ENCODE results near the gene FER. TPM values are rescaled to one million over a fixed set of nuclear protein-coding genes. Genes with fewer than 3 reads are reported as not detected.

Gene FER
- total RNA-seq, 1 experiment from 2014 or later, result 18.0 TPM

GRCh38 chr5:108739906-108740305 is 7.8 kb upstream of the FER start:
- no peak for TF ChIP-seq CTCF (conservative IDR thresholded peaks at IDR 0.05)
- Histone ChIP-seq H3K18ac (ENCODE audit: insufficient read length, low read depth, low read length) (no peak overlapping the region), H2BK5ac (ENCODE audit: insufficient read length, low read length) (no peak overlapping the region), H4K5ac (ENCODE audit: insufficient read length, low read depth, low read length) (no peak overlapping the region), H3K79me1 (ENCODE audit: insufficient read depth, low read depth, low read length, poor library complexity, severe bottlenecking) (no peaks in the 10 kb centered on the region), H4K91ac (ENCODE audit: insufficient read length, low read depth, low read length) (no peak overlapping the region), H4K8ac (replicated peaks; ENCODE audit: insufficient read length, low read depth, low read length) (no peak overlapping the region), H3K27ac (ENCODE audit: insufficient read length, low read depth, low read length) (no peak overlapping the region), H3K4me2 (ENCODE audit: insufficient read depth, insufficient read length, low read length) (no peak overlapping the region), H2BK20ac (ENCODE audit: low read depth, low read length, poor library complexity, severe bottlenecking) (no peak overlapping the region), H3K23ac (ENCODE audit: insufficient read length, low read depth, low read length) (no peak overlapping the region), H3K27me3 (ENCODE audit: insufficient read depth, low read length) (no peaks in the 10 kb centered on the region), H3K4ac (ENCODE audit: low read depth, low read length) (no peak overlapping the region), H3K79me2 (ENCODE audit: insufficient read depth, low read length) (no peaks in the 10 kb centered on the region), H3K4me1 (ENCODE audit: insufficient read depth, low read length) (peaks cover 3% of the 10 kb centered on the region; the same call in 1 of the 2 replicates), H2AK5ac (ENCODE audit: insufficient read length, low read length) (no peak overlapping the region), H2BK120ac (ENCODE audit: low read depth, low read length, poor library complexity, severe bottlenecking) (no peak overlapping the region), H3K9ac (ENCODE audit: extremely low read depth, insufficient read length, low read length) (no peak overlapping the region), H3T11ph (ENCODE audit: low read length) (no peak overlapping the region), H2BK12ac (ENCODE audit: insufficient read length, low read depth, low read length) (no peak overlapping the region), H3K14ac (ENCODE audit: insufficient read depth, low read length) (no peak overlapping the region), H3K56ac (ENCODE audit: insufficient read length, low read depth, low read length) (no peak overlapping the region), H2BK15ac (ENCODE audit: low read depth, low read length) (no peak overlapping the region), H3K9me3 (ENCODE audit: control insufficient read depth, low read depth, low read length) (no peaks in the 10 kb centered on the region), H2AFZ (ENCODE audit: low read length) (no peak overlapping the region), H3K23me2 (ENCODE audit: insufficient read length, low read depth, low read length, poor library complexity, severe bottlenecking) (no peaks in the 10 kb centered on the region), H4K20me1 (ENCODE audit: control insufficient read depth, insufficient read depth, insufficient read length) (no peaks in the 10 kb centered on the region)
- no peak overlapping the region for H3K4me3 Mint-ChIP-seq
- H3K4me1 Mint-ChIP-seq, result peaks cover 15 to 18% of the 10 kb centered on the region in 2 experiments
- no peaks in the 10 kb centered on the region for H3K27me3 Mint-ChIP-seq (ENCODE audit: low read depth)
- WGBS (ENCODE audit: extremely low coverage, insufficient read length, low lambda C conversion rate), result no CpG with 5 or more reads among the region's 5 CpGs
- peaks cover 0 to 6% (median 0%) of the 10 kb centered on the region in 3 experiments; a peak in 4 of 7 replicates for H3K36me3 Mint-ChIP-seq (ENCODE audit: insufficient read depth in 1 of 3, low read depth in 3 of 3)
- no peak for DNase-seq
- peaks cover 0 to 4% of the 10 kb centered on the region in 2 experiments; a peak in 1 of 5 replicates for H3K9me3 Mint-ChIP-seq
- H3K27ac Mint-ChIP-seq, result no peak overlapping the region; a peak in 1 of 7 replicates
